ENCODE measurements around the gene EIF6.
A peak's percentile ranks its signal among the peaks of the same experiment; 100 is the strongest.
"Not testable (repeated sequence)": the region's sequence is repeated elsewhere in the genome, so short reads cannot be mapped to it uniquely, and the experiment has no call there.

The EIF6 gene

DNA sequence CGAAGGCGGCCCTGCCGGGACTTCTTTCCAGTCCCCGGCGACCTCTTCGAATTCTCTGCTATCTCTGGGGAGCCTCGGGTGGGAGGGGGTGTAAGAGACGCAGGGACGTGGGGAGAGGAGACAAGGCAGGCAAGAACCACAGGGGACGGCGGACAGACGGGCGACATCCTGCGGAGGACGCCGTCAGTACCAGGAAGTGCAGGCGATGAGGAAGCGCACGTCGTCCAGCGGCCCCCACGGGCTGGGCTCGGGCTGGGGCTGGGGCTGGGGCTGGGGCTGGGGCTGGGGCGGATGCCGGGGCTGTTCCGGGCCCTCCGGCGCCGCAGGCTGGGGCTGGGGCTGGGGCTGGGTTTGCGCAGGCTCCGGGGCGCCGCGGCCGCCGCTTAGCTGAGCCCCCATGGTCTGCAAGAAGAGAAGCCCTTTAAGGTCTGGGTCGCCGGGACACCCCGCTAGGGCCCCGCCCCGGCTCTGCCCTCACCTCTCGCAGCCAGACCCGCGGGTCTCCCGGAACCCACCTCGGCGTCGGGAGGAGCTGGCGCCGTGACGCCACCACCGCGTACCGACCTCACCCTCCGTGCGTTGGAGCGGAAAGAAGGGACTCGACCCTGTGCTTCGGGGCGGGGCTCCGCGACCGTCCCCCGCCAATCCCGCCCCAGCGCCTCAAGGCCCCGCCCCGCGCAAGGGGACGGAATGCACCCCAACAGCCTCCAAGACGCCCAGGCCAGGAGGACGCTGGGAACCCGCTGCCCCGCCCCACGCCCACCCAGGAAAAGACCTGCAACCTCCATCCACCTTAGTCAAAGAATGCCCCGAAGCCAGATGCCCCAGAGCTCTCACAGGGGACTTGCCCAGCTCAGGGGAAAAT is 6.8 kb downstream of the EIF6 start, which contains the start of gene MMP24OS:
MMP24OS (minus strand) TSS at position 592 of the 865 bp plus-strand sequence; CDS start at position 399, 193 bp downstream.
- peak; percentile 92 for DNase-seq (ENCODE audit: low spot score)

DNA sequence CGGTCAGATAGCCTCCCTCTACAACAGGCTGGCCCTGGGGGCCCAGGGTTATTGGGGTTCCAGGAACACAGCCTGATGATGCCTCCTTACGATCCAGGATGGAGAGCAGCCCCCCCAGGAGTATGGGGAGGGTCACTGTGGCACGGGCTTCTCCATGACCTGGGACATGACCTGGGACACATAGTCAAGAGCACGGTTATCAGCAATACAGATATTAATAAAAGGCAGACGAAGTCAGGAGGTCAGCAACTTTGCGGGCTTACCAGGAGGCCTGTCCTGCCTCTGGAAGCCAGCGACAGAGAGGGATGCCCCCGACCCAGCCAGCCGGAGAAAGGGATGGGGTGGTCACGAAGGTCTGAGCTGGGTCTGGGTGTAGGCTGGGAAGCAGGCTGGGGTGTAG is 7.4 kb downstream of the EIF6 start:
- DNase-seq (ENCODE audit: low spot score), result no peak

DNA sequence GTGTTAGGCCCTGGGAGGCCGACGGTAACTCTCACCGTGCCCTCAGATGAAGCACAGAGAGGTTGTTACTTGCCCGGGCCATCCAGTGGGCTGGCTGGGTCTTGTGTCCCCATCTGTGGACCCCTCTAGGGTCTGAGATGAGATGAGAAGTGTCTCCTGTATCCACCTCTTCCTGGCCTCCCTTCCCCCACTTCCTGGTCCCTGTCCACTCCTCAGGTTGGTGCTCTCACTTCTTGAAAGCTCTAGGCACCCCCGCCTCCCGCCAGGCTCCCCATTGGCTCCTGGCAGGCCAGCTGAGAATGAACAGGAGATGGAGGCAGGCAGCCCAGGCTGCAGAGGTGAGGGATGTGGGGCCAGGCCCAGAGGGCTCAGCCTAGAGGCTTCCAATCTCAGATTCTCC is 8.2 kb downstream of the EIF6 start:
- DNase-seq (ENCODE audit: low spot score), result no peak

- DNase-seq (ENCODE audit: low spot score), result no peak
Observed at GRCh38 chr20:35275741-35276251, 8.8 kb downstream of the EIF6 start.

DNA sequence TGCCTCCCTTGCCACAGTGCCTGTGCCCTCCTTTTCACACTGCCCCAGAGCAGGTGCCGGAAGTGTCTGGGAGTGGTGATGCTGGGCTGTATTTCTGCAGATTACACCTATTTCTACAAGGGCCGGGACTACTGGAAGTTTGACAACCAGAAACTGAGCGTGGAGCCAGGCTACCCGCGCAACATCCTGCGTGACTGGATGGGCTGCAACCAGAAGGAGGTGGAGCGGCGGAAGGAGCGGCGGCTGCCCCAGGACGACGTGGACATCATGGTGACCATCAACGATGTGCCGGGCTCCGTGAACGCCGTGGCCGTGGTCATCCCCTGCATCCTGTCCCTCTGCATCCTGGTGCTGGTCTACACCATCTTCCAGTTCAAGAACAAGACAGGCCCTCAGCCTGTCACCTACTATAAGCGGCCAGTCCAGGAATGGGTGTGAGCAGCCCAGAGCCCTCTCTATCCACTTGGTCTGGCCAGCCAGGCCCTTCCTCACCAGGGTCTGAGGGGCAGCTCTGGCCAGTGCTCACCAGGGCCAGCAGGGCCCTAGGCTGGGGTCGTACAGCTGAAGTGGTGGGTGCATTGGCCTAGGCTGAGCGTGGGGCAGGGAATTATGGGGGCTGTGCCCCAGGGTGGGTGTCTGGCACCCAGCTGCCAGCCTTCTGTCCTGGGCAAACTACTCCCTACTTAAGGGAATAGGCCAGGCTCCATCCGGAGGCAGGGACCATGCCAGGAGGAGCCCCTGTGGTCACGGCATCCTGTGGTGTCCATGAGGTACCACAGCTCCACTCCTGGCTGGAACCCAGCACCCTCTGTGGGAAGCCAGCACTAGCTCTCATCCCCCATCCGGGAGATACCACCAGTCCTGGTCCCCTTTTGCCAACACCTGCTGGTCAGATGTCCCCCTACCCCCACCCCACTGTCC is 10.1 kb downstream of the EIF6 start:
- DNase-seq (ENCODE audit: low spot score), result no peak

DNA sequence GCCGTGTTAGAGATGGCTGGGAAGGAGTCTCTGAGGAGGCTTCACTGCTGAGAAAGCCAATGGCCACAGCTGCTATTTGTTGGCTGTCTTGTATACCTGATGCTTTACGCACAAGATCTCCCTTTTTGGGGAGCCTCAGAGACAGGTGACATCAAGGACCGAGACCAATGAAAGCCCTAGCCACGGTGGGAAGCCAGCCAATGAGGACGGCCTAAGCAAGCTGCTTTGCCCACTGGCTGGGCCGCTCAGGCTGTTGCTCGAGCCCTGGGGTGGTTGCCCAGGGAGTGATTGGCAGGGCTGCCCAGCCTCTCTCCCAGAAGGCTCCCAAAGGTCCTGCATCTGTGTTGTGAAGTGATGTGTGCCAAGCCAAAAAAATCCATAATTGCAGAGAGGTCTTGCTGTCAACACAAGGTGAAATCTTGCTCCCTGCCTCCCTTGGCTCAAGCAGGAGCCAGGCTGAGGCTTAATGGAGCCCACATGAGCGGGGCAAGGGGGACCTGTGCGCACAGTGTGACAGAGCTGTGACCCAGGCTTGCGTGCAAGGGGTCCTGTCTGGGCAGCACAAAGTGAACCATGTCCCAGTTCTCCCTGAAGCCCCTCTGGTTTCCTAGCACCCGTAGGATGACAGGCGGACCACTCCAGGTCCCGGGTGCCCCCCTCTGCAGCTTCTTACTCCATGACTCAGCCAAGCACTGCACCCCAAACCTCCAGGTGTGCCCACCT is 11.0 kb downstream of the EIF6 start:
- DNase-seq (ENCODE audit: low spot score), result no peak

DNA sequence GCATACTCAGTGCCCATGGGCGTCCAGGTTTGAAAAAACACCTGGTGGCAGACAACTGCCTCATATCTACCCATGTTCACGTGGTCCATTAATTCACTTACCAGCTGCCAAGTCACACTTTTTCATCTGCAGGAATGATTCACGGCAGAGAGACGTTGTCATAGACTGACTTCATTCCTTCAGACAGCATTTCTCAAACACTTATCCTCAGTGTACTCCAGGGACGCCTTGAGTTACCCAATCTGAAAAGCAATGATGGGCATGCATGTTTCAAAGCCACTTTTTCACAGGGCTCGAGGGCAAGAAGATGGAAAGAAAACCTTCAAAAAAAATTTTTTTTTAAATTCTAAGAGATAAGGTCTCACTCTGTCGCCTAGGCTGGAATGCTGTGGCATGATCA is 12.7 kb downstream of the EIF6 start:
- no peak for DNase-seq (ENCODE audit: low spot score)

DNA sequence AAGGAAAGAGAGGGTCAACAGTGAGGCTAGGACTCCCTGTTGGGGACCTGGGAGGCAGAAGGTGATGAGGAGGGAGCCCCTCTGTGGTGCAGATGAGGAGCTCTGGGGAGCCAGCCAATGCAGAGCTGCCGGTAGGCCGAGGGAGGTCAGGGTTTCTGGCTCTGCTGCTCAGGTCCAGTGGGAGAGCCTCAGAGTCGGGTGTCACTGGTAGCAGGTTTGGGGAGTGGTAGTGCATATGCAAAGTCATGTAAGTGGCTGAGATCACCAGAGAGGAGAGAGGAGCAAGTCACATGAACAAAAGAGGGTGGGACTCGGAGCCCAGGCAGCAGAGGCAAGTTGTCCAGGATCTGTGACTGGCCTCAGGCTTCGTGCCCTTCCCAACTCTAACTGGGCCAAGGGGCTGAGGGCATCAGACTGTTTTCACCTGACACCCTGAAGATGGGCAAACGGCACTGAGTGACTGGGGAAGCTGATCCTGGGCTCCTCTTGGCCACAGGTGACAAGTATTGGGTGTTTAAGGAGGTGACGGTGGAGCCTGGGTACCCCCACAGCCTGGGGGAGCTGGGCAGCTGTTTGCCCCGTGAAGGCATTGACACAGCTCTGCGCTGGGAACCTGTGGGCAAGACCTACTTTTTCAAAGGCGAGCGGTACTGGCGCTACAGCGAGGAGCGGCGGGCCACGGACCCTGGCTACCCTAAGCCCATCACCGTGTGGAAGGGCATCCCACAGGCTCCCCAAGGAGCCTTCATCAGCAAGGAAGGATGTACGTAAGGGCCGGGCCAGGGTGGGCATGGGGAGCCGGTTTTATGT is 13.3 kb downstream of the EIF6 start:
- DNase-seq (ENCODE audit: low spot score), result no peak

DNA sequence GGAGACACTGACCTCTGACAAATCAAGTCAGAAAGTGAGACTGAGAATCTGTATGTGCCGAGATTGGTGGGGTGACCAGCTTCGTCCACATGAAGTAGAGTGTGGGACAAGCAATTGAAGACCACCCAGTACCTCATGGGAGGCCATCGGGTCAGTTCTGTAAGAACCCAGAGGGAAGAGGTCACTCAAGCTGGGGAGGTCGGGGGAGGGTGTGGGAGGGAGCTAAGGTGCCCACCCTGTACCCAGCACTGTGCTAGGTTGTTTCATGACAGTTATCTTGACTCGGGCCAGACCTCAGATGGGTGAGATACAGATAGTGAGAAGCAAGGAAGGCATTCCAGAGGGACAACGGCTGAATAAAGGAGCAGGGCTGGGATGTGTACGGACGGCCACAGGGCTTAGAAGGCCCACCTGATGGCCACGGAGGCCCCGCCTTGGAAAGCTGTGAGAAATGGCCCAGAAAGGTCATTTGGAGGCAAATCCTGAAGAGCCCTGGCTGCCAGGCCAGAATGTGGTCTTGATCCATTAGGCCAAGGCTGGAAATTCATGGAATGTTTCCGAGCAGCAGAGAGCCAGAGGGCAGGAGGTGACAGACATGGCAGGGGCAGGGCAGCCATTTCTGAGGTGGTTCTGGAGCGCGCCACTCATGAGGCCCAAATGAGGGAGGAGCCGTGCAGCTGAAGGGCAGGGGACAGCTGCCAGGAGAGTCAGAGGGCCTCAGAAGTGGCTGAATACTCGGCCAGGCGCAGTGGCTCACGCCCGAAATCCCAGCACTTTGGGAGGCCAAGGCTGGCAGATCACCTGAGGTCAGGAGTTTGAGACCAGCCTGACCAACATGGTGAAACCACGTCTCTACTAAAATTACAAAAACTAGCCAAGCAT is 14.3 kb downstream of the EIF6 start:
- no peak for DNase-seq (ENCODE audit: low spot score)

DNA sequence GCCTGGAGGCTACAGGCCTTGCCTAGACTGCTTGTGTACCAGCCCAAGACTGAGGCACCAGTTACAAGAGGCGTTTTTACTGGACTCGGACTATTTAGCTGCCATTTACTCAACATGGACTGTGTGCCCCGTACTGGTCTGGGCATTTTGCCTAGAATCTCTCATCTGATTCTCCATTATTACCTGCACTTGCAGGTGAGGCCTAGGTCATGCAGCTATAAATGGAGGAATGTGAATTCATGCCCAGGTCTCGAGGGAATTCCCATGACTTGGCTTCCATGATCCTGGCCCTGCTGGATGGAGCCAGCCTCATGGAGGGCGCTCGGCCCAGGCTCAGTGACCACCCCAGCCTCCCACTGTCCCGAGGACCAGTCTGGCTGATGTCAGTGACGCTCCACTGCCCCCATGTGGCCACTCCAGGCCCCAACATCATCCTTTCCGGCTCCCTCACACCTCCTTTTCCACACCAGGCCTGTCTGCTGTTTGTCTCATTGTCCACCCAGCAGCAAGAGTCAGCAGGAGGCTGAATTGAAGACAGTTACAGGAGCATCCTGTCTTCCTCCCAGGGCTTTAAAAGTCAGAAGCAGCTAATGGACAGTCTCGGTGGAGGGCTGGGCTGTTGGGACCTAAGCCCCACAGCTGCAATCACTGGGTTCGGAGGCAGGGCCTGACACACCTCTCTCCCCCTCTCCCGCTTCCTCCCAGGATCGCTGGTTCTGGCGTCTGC is 15.4 kb downstream of the EIF6 start:
- peak; percentile 41 for DNase-seq (ENCODE audit: low spot score)

GRCh38 chr20:35267092-35267491 is 17.5 kb downstream of the EIF6 start:
- DNase-seq (ENCODE audit: low spot score), result no peak

DNA sequence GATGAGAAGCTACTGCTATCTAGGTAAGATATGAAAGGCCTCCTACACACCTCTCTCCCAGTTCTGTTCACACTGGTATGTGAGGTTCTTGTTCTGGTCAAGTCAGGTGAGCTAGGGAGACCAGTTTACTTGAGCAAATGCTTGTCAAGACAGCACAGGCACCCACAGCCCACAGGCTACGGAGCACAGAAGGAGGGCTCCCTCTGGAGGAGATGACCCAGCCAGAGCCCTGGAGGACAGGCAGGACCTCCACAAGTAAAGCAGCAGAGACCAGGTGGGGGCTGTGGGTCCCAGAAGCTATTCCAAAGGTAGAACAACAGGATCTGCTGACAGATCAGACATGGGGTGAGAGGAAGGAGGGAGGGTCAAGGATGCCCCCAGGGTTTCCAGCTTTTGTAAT is 19.8 kb downstream of the EIF6 start:
- DNase-seq (ENCODE audit: low spot score), result no peak

GRCh38 chr20:35263532-35264341 is 20.8 kb downstream of the EIF6 start:
- no peak for DNase-seq (ENCODE audit: low spot score)

- not testable (repeated sequence) for DNase-seq (ENCODE audit: low spot score)
Observed at GRCh38 chr20:35262731-35263531, 21.6 kb downstream of the EIF6 start.

DNA sequence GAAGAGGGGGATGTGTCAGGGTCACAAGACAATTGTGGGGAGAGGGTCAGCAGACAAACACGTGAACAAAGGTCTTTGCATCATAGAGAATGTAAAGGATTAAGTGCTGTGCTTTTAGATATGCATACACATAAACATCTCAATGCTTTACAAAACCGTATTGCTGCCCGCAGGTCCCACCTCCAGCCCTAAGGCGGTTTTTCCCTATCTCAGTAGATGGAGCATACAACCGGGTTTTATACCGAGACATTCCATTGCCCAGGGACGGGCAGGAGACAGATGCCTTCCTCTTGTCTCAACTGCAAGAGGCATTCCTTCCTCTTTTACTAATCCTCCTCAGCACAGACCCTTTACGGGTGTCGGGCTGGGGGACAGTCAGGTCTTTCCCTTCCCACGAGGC is 22.3 kb downstream of the EIF6 start:
- not testable (repeated sequence) for DNase-seq (ENCODE audit: low spot score)

- no peak for DNase-seq (ENCODE audit: low spot score)
Observed at GRCh38 chr20:35260426-35260825, 24.1 kb downstream of the EIF6 start.

DNA sequence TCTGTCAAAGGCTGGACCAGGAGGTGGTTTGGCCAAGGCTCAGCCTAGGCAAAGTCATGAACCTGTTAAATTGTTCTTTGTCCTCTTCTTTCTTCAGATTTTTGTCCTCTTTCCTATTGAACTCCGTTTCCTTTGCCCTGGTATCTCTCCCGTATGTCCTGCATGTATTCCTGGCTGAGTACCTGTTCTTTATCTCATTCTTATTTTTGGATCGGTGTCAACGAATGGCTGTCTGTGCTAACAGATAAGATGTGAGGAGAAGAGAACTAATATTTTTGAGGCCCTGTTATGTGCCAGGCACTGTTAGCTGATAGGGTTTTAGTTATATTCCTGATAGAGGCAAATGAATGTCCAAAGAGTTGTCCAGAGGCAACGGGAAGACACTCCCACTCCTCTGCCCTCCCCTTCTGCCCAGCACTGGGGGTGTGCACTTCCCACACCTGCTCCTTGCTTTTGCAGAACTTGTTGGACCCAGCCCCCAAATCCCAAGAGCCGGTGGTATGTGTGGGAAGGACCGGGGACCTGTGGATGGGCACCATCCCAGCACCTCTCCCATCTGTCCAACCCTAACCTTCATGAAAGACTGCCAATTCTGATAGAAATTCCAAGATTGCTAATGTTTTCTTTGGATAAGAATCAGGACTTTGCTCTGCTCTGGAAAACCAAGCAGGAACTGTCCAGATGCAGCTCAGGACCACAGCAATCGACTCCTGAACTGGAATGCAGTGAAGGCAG is 27.2 kb downstream of the EIF6 start:
- DNase-seq (ENCODE audit: low spot score), result no peak

All from CD4-positive, alpha-beta T cell treated with Interleukin-2 at 100 ng/mL for 4 hours (primary cell).